Tibial artery (tissue), 4 donors: Measurements from ENCODE around the gene FNDC5.
A peak's percentile ranks its signal among the peaks of the same experiment; 100 is the strongest.

ENCODE experiments used
- DNase-seq, 2 donors: peaks; one replicate each; pipeline ENCODE4 v3.0.0-alpha.2; 2019
- H3K27ac ChIP-seq, 2 donors: fragments of 200-600 bp; sonication (generic) in 1 of 2; 1 replicate in 1 of 2; 2 replicates in 1 of 2; pipeline ENCODE4 v1.5.1; 2018 to 2019; ENCODE audit warnings: mild to moderate bottlenecking in 1 of 2
- H3K27me3 ChIP-seq, 2 donors: fragments of 200-600 bp; sonication (generic) in 1 of 2; one replicate each; pipeline versions ENCODE4 v1.5.1 to v1.6.0; 2016 to 2019
- H3K36me3 ChIP-seq, 3 donors: fragments of 200-600 bp; sonication (generic) in 2 of 3; one replicate each; pipeline ENCODE4 v1.5.1; 2016 to 2019; ENCODE audit warnings: mild to moderate bottlenecking in 2 of 3
- H3K4me1 ChIP-seq, 4 donors: fragments of 200-600 bp; sonication (generic) in 2 of 4; 1 replicate in 3 of 4; 2 replicates in 1 of 4; pipeline ENCODE4 v1.5.1; 2016 to 2019
- H3K4me3 ChIP-seq, 2 donors: fragments of 200-600 bp; sonication (generic) in 1 of 2; 1 replicate in 1 of 2; 2 replicates in 1 of 2; pipeline ENCODE4 v1.5.1; 2018 to 2019; ENCODE audit warnings: mild to moderate bottlenecking in 2 of 2
- H3K9me3 ChIP-seq, 3 donors: fragments of 200-600 bp; sonication (generic) in 1 of 3; one replicate each; pipeline ENCODE4 v1.5.1; 2016 to 2019
- CTCF ChIP-seq, 2 experiments: fragments of 200-600 bp in 1 of 2; fragments of 450-650 bp in 1 of 2; IDR thresholded peaks; one replicate each; pipeline ENCODE4 v1.5.1; 2017 to 2019; ENCODE audit warnings: antibody characterized with exemption in 2 of 2, mild to moderate bottlenecking in 1 of 2, moderate library complexity in 1 of 2
- intact Hi-C: fragments of 100-400 bp; cut with DNase I; formaldehyde crosslinking; loops from one replicate; pipeline ENCODE4 v1.15.0; 2023; ENCODE audit warnings: low total_unique reads

Gene FNDC5

GRCh38 chr1:32864375-32865019 lies 6.2 kb downstream of the FNDC5 start:
- H3K27ac ChIP-seq: peak overlapping the region; percentile 19 to 63
- no peak for TF ChIP-seq CTCF (IDR thresholded peaks at IDR 0.05)
- peaks cover 0 to 63% (median 39%) of the 10 kb centered on the region in 4 donors for H3K4me1 ChIP-seq
- H3K27me3 ChIP-seq: no peaks in the 10 kb centered on the region
- DNase-seq: peak in 1 of 2 donors; percentile 77
- H3K36me3 ChIP-seq: peaks cover 0 to 6% (median 0%) of the 10 kb centered on the region in 3 donors
- H3K9me3 ChIP-seq: no peaks in the 10 kb centered on the region
- intact Hi-C loops: no loop called here
- no peak overlapping the region for H3K4me3 ChIP-seq

GRCh38 chr1:32863881-32864245 lies 6.8 kb downstream of the FNDC5 start:
- intact Hi-C loops: no loop called here
- Histone ChIP-seq H3K4me1 (peaks cover 0 to 63% (median 39%) of the 10 kb centered on the region in 4 donors), H3K9me3 (no peaks in the 10 kb centered on the region), H3K27me3 (no peaks in the 10 kb centered on the region), H3K4me3 (no peak overlapping the region), H3K27ac (peak overlapping the region; percentile 19 to 63), H3K36me3 (peaks cover 0 to 10% (median 0%) of the 10 kb centered on the region in 3 donors)
- no peak for DNase-seq
- no peak for TF ChIP-seq CTCF (IDR thresholded peaks at IDR 0.05)

- Histone ChIP-seq H3K9me3 (no peaks in the 10 kb centered on the region), H3K27ac (peak overlapping the region; percentile 19 to 63), H3K4me3 (no peak overlapping the region), H3K4me1 (peaks cover 0 to 63% (median 39%) of the 10 kb centered on the region in 4 donors), H3K36me3 (peaks cover 0 to 12% (median 2%) of the 10 kb centered on the region in 3 donors), H3K27me3 (no peaks in the 10 kb centered on the region)
- no peak for TF ChIP-seq CTCF (IDR thresholded peaks at IDR 0.05)
- DNase-seq: no peak
- intact Hi-C loops: no loop called here
These were observed 7.4 kb downstream of the FNDC5 start for GRCh38 chr1:32863218-32863880.

- Histone ChIP-seq H3K27ac (peak overlapping the region in 1 of 2 donors; percentile 30), H3K9me3 (no peaks in the 10 kb centered on the region), H3K27me3 (no peaks in the 10 kb centered on the region), H3K4me1 (peaks cover 0 to 63% (median 39%) of the 10 kb centered on the region in 4 donors), H3K36me3 (peaks cover 8 to 18% (median 15%) of the 10 kb centered on the region in 3 donors), H3K4me3 (no peak overlapping the region)
- DNase-seq: no peak
- intact Hi-C loops: no loop called here
- TF ChIP-seq CTCF (IDR thresholded peaks at IDR 0.05): no peak
These were observed 8.6 kb downstream of the FNDC5 start for GRCh38 chr1:32861904-32862695.

GRCh38 chr1:32860566-32860965 lies 10.1 kb downstream of the FNDC5 start:
- H3K36me3 ChIP-seq: peaks cover 23 to 34% (median 28%) of the 10 kb centered on the region in 3 donors
- H3K4me1 ChIP-seq: peaks cover 0 to 51% (median 38%) of the 10 kb centered on the region in 4 donors
- no peak overlapping the region for H3K4me3 ChIP-seq
- H3K27me3 ChIP-seq: no peaks in the 10 kb centered on the region
- no peak for DNase-seq
- H3K27ac ChIP-seq: no peak overlapping the region
- intact Hi-C loops: no loop called here
- no peaks in the 10 kb centered on the region for H3K9me3 ChIP-seq
- TF ChIP-seq CTCF (IDR thresholded peaks at IDR 0.05): no peak
